Dermis microvascular lymphatic vessel endothelial cell (primary cell): Measurements from ENCODE around the gene MYO3B. TPM values are rescaled to one million over a fixed set of nuclear protein-coding genes. Genes with fewer than 3 reads are reported as not detected.
A peak's percentile ranks its signal among the peaks of the same experiment; 100 is the strongest.
"Not testable (repeated sequence)": the region's sequence is repeated elsewhere in the genome, so short reads cannot be mapped to it uniquely, and the experiment has no call there.

Experiments used
- DNase-seq, 2 donors: peaks; one replicate each; pipeline versions ENCODE4 v3.0.0 to v3.0.0-alpha.2; 2010; ENCODE audit warnings: low read depth in 2 of 2
- total RNA-seq: library from RNA; depleted of rRNA; stranded (reverse); fragments of >200 nt; gene quantifications from 2 replicates; pipeline ENCODE4 v1.2.1, GENCODE V29; 2014

Gene MYO3B
- total RNA-seq, 1 donor from 2014 or later = not detected

DNA sequence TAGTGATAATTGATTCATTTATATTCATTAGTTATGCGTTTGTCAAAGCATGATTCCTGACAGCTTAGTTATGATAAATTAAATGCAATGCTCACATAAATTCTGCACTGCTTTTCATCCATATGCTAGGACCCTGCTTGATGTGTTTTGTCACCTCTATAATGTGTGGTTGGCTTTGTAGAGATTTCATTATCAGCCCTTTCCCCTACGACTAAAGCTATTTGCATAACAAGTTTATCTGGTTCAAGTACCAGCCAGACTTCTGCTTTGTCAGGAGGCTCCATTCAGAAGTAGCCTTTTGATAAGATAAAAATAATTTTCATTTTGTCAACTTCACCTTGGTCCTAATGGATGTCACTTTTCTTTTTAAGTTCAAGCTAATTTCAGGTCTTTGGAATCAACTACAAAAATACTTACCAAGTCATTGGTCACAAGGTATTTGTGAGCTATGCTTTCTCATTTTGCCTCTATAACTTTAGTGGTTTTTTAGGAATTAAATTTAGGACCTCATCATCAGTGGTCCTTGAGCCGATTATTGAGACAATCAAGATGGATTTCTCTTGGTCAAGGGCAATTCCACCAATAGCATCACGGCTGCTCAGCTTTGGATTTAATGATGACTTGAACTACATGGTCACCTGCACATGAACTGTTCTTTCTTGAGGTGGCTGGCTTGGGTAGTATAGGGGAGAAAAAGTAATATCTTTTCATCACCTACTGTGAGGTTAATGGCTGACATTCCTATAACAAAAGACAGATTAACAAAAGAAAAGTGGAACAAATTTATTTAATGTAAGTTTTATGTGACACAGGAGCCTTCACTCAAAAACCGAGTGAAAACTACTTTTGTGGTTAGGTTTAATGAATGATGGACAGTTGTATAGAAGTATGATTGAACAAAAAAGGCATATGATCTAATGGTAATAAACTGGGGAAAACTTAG lies 162.1 kb downstream of the MYO3B start:
- no peak for DNase-seq

DNA sequence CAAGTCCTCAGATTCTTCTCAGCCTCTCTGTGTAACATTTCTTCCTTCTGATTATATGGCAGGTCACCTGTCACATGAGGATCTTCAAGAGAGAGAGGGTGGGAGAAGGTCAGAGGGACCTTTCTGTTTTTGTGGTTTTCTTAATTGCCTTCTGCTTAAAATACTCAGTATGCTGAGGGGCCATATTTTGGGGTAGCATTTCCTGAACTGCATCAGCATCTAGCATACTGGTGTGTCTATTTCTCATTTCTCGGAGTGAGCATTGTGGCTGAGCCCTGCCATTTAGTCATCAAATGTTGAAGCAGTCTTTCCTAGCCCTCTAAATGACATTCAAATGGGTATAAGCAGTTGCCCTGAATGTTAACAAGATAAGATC lies 162.7 kb downstream of the MYO3B start:
- DNase-seq = no peak

DNA sequence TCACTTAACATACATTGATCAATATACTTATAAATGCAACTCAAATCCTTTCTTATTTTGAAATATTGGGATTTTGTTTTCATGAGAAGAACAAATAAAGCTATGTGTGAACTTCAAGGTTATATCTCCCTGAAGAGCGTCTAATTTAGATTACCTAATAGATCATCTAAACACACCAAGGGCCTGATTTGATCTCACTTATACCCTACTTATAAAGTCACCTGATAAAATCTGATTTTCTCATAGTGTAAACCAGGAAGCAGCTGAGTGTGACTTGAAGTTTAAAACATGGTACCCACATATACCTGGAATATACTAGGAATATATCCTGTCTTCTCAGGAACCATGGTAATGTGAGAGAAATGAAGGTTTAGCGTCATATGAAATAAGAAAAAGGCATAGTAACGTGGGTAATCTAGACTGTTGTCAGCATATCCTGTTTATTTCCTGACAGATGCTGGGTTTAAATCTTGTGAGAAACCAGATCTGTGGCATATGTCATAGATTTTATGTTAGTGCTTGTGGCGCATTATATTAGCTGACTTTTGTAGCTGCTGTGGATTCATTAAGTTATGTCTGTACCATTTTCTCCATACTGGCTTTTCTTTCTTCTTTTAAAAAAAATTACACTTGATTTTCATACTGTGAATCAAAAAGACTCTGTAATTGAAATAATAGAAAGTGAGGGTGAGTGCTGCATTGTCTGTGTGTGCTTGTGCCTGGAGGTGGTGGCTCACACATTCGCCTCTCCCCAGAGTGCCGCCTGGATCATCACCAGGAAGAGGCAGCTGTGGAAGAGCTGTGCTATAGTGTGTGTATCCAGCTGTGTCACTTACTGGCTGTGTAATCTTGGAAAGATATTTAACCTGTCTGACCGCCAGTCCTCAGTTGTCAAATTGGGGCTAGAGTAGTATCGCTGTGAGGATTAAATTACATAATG lies 164.0 kb downstream of the MYO3B start:
- DNase-seq = no peak

DNA sequence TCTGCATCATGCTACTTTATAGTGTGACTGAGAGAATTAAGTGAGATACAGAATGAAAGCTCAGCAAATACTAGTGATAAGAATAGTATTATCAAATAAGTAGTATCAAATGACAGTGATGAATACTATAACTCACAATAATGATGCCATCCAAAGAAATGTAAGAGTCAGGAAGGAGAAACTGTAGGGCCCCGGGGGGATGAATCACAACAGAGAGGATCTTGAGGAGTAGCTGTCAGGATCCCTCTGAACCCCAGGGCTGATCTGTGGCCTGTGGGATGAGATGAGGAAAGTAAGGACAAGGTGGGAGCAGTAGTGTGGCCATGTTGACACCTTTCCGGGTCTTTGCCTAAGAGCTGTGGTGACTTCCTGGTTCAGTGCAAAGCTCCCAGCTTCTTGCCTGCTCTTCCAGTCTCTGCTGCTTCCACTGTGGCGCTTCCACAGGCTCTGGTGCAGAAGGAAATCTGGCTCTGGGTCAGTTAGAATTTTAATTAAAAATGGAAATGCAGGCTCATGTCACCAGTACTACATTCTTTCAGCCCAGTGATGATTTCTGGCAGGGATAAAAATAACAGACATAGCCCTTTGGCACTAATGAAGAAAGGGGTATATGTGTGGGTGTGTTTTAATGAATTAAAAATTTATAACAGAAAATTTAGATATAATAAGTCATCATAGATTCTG lies 166.9 kb downstream of the MYO3B start:
- no peak for DNase-seq

DNA sequence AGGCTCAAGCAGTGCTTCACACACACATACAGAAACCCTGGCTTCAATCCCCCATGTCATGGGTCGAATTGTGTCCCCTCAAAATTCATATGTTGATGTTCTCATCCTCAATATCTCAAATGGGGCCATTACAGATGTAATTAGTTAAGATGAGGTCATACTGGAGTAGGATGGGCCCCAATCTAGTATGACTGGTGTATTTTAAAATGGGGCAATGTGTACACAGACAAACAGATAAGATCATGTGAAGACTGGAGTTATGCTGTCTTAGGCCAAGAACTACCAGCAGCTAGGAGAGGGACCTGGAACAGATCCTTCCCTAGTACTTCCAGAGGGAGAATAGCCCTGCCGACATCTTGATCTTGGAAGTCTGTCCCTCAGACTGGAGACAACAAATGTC lies 167.7 kb downstream of the MYO3B start:
- no peak for DNase-seq

DNA sequence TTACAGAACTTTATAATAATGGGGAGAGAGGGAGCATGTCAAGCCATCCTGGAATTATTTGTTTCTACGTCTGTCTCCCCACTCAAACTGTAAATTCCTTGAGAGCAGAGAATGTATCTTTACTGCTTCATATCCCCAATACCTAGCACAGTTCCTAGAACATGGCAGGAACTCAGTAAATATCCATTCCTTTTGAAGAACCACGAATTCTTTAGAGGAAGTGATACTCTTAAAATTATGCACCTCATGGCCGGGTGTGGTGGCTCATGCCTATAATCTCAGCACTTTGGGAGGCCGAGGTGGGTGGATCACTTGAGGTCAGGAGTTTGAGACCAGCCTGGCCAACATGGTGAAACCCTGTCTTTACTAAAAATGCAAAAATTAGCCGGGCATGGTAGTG lies 171.3 kb downstream of the MYO3B start:
- DNase-seq = not testable (repeated sequence)

DNA sequence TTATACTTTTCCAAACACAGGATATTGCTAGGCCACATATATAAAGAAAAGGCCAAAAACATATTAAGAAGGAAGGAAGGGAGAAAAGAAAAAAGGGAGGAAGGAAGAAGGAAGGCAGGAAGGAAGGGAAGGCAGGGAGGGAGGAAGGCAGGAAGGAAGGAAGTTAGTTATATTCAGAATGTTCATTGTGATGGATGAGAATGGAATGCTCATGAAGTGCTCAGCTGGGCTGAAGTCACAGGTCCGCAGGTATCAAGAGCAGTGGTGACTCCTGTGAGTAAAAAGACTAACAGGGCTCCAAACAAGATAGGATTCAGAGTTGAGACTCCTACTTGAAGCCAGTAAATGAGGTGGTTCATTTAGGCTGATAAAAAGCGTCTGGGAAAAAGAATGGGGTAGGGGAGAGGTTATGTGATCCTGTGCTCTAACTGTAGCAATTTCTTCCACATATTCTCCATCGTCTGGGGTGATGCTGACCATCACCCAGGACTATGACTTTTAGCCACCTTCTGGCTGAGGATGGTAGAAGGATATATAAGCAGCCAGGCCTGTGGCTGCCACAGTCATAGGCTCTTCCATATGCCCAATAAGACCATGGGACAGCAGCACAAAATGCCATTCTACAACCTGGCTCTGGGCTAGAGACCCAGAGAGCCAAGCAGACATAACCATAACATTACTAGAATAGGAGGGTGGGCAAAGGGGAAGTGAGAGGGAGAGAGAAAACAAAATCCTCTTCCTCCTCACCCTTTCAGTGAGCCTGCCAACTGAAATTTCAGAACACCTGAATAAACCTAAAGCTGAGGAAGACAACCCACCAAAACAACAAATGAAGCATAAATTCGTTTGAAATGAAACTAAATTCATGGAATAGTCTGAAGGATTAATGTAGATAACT lies 173.2 kb downstream of the MYO3B start:
- no peak for DNase-seq

DNA sequence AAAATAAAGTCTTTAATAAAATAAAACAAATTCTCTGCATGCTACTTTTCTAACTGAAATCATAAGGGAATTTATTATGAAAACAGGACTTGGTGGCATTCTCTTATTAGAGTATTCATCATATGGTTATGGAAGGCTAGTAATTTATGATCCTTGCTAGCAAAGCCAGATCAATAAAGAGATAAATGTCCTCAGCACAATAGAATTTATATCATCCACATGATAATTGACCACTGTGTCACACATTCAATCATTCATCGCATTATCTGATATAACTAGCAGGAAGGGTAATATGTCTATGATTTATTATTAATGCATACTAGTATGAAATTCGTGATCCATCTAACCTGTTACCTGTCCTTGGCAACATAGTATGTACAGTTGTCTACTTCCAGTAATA lies 175.8 kb downstream of the MYO3B start:
- DNase-seq = no peak

DNA sequence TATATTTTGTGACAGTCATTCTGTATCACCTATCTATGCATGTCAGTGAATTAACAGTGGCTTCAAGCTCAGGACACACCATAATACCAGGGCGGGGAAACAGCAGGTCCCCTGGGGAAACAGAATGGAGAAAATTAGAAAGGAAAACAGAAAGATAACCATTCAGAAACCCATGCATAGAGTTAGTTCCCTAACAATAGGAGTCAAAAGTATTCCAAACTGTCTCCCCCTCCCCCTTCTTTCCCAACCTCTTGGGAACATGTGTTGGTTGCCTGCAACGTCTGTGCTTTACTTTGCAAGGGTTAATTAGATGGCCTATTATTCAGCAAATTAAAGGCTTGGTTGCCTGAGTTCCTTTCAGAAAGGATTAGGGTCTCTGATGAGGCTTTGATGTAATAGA lies 176.4 kb downstream of the MYO3B start:
- no peak for DNase-seq

DNA sequence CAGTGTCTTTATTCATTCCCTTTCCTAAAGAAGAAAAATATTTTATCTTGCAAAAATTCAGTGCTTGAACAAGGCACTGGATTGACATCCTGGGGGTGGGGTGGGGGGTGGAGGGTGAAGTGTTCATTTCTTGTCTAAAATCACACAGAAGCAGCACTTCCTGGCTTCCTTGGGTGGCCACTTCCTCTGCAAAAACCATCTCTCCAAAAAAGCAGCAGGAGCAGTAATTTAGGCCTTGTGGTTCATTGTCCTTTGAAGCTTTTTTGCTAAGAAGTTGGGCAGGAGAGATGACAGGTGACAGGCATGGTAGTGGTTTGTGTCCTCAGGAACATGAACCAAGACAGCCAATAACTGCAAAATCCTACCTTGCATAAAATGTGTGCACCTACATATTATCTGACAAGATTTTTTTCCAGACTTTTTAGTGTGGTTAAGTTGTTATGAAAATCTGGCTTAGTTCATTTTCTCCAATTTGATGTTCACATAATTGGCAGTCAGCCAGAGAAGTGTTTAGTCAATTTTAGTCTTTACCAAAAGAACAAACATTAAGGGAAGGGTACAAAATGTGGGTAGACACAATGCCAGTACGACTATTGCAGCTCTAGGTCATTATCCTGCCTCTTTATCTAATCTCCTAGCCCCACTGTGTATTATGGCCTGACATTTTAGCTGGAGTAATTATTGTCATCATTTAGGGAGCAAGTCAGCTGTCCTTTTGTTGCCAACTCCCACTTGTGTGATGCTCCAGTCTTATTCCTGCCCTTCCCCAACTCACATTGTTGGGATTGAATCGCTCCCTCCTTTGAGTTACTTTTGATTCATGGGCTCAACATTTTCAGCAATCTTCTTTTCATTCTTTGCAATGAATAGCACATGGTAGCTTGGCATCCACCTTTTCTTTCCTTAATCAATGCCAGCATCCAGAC lies 177.2 kb downstream of the MYO3B start:
- DNase-seq = no peak

DNA sequence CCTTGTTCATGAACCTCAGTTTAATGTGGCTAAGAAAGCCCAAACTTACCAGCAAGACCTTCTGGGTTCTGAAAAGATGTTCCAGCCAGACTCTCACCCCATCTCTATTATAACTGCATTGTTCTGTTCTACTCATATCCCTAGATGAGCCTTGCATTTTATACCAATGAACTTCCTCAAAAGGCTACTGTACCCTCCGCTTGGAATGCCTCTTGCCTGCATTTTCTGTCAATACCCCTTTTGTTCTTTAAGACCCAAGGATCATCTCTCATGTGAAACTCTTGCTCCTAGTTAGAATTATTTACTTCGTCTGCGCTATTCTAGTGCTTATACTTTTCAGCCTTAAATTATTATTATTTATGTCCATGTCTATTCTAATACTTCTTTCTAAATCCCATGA lies 181.5 kb downstream of the MYO3B start:
- no peak for DNase-seq

DNA sequence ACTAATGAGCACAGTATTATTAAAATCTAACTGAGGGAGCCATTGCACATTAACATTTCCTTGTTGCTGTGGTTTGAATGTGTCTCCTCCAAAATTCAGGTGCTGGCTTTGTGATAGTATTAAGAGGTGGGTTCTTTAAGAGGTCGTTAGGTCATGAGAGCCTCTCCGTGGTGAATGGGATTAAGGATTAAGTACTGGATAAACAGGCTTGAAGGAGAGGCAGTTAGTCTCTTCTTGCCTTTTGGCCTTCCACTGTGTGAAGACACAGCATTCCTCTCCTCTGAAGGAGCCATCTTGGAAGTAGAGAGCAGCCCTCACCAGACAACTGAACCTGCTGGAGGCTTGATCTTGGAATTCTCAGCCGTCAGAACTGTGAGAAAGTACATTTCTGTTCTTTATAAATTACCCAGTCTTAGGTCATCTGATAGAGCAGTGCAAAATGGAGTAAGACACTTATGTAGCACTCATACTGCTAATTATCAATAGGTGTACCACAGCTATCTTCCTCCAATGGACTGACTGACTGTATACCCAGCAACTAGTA lies 182.7 kb downstream of the MYO3B start:
- no peak for DNase-seq

DNA sequence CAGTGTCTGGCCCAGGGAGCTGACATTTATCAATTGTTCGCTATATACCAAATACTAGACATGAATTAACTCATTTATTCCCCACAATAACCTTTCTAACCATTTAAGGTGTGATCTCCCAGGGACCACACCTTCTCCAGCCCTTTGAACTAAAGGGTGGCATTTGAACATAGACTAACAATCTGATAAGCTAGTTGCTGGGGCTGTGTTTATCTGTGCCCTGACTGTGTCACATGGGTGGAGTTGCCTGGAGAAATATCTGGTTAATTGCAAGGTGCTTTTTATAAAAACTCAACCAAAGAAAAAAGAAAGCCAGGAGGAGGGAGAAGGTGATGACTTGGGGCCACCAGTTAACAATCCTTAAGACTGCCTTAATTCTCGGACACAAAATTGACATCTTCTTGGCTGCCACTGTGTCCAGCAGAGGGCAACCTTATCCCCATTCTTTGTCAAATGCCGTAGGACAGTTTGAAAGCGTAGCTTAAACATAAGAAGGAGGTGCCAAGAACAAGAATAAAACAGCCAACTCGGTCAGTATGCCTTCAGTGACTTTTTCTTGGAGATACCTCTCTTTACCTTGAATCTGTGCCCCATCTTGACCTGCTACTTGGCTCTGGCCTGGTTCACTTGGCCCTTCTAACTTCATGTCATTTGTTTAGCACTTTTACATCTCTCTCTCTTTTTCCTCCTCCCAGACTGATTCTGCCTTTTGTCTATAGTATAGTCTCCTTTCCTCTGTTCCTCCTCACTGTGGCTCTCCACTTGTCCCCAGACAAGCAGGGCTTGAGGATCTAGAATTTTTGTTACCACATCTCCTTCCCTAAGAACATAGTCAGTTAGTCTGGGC lies 183.4 kb downstream of the MYO3B start:
- DNase-seq = peak; percentile 5 to 66

DNA sequence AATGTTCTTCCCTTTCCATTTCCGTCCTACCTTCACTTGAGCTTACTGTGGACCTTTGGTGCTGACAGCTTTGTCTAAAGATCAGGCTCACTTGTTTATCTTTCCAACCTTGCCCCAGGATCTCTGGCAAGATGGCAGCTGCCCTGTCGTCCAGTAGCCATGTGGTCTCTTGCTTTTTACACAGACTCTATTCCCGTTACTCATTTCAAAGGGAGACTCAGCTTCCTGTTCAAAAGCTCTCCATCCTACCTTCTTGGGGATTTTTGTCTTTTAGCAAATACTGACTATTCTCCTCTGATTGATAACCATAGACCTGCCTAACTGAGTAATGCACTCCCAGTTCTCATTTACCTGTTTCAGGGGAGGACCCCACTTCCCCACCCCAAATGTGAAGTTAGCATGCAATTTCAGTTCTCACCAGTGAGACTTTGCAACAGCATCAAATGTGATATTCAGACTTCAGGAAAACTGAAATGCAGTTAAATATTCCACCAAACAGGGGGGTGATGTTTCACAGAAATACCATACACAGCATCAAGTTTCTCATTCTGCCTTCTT lies 184.4 kb downstream of the MYO3B start:
- DNase-seq = no peak

DNA sequence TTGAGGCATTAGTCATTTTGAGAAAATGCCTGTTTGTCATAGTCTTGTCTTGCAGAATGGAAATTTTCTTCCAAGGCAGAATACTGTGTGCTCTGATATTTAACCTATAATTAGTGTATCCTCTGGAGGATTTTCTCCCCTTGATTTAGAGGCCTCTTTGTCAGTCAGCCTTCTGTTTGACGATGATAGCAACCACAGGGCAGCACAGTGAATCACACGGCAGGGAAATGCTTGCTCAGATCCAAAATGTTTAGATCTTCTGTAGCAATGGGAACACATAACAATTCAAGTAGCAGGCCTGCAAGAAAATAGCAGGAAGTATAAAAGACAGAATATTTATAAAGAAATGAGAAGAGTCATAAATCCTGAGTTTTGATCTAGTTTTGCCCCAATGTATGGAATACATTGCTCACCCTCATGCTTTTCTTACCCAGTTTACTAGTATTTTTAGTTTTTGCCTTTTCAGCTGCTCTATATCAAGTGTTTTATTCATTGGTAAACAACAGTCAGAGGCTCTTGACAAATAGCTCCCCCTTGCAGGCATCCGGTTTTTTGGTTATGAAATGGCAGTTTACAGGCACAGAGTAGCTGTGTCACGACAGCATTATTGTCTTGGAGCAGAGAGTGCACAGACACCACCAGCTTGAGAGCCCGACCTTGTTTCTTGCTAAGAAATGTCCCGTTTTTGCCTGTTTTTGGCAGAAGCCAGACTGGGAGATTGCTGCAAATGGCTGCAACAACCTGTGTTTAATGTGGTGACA lies 185.1 kb downstream of the MYO3B start:
- DNase-seq = no peak

DNA sequence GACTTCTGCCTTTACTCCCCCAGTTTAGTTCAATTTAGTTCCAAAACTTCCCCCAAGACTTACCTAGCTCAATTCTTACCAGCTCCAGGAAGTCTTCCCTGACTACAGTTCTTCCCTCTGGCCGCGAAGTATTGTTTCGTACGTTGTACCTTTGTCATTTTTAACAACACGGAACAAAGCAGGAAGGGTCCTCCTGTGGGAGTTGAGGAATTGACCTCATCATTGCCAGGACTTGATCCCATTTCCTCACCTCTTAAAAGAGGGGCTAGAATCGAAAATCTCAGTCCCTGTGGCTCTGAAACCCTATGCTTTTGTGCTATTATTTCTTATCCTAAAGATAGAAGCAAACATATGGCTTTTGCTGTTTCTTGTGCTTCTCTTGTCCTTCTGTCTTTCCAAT lies 187.1 kb downstream of the MYO3B start:
- no peak for DNase-seq

DNA sequence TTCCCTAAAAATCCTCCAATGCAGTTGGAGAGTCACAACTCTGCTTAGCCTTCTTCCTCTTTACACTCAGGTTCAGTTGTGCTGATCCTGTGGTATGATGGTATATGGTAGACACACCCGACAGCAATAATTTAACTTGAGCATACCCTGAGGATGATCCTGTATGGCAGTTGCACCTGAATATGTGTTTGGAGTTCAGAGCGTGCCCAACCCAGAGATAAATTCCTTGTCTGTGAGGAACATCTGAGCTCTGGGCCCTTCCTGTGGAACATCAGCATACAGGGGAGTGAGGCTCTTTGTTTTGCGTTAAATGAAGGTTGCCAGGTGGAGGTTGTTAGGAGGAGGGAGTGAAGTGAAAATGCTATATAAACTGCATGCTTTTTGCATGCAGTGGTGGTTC lies 187.7 kb downstream of the MYO3B start:
- no peak for DNase-seq
